NCI-H2196 treated with DMSO at 0.1 percent for 48 hours (cell line): ENCODE measurements around the gene HAUS8.
"Not testable (repeated sequence)": the region's sequence is repeated elsewhere in the genome, so short reads cannot be mapped to it uniquely, and the experiment has no call there.

Experiments used
- DNase-seq: peaks from one replicate; lab custom pipeline; 2025; ENCODE audit not compliant: unreplicated experiment; lab: John Stamatoyannopoulos, UW

The HAUS8 gene

GRCh38 chr19:17035842-17036424 lies 39.3 kb downstream of the HAUS8 start:
- no peak for DNase-seq

DNA sequence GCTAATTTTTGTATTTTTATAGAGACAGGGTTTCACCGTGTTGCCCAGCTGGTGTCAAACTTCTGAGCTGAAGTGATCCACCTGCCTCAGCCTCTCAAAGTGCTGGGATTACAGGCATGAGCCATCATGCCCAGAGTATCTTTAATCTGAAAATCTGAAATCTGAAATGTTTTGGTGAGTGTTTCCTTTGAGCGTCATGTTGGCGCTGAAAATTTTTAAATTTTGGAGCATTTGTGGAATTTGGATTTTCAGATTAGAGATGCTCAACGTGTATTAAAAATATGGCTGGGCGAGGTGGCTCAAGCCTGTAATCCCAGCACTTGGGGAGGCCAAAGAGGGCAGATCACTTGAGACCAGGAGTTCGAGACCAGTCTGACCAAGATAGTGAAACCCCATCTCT lies 43.5 kb downstream of the HAUS8 start:
- DNase-seq = no peak

DNA sequence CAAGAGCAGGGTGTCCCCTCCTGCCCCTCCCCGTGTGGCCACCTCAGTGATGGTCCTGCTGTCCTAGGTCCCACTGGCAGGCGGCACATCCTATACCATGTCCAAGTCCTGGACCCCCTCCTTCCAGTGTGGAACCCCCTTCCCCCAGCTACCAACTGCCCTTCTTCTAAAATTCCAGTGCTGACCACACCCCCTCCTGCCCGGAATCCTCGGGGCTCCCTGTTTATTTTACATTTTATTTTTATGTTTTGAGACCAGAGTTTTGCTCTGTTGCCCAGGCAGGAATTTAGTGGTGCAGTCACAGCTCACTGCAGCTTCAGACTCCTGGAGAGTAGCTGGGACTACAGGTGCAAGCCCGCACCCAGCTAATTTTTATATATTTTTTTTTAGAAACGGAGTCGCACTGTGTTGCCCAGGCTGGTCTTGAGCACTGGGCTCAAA lies 47.7 kb downstream of the HAUS8 start:
- DNase-seq = no peak

DNA sequence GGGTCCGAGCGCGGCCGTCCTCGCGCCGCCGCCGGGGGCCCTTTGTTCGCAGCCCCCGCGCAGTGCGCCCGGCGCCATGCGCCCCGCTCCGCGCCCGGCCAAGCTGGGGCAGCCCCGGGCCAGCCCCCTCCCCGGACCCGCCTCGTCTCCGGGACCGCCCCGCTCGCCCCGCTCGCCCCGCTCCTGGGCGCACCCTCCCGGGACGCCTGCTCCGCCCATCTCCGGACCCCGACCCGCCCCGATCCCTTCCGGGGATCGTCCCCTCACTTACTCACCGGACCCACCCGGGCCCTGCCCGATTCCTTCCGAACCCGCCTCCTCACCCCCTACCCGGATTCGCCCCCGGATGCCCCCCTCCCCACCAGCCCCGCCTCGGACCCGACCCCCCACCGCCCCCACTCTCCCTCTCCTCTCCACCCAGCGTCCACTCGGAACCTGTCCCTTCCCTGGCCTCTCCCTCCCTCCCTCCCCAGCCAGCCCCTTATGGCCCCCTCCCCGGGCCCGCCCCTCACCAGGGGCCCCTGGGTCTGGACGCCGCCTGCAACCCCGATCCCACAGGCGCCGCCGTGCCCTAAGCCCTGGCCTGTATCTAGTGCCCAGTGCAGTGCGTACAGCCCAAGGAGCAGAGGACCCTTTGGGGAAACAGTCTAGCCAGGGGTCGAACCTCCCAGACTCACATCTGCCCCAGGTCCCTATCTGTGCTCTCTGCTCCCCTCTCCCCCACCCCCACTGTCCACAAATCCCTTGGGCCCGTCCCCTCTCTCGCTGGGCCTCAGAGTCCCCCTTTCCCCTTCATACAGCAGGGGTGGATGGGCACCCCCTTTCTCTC lies 48.3 kb downstream of the HAUS8 start, which contains the start of gene CPAMD8:
TSS of gene CPAMD8 (minus strand) at position 105 of the 829 bp plus-strand sequence. CDS start 168 bp downstream, outside the sequence.
- no peak for DNase-seq

GRCh38 chr19:17025991-17026658 lies 49.1 kb downstream of the HAUS8 start:
- DNase-seq = no peak

GRCh38 chr19:17025361-17025760 lies 49.9 kb downstream of the HAUS8 start:
- DNase-seq = no peak

GRCh38 chr19:17024941-17025340 lies 50.3 kb downstream of the HAUS8 start:
- DNase-seq = not testable (repeated sequence)

- DNase-seq = no peak
These were observed 51.4 kb downstream of the HAUS8 start for GRCh38 chr19:17023805-17024204.

GRCh38 chr19:17022738-17023137 lies 52.5 kb downstream of the HAUS8 start:
- no peak for DNase-seq

DNA sequence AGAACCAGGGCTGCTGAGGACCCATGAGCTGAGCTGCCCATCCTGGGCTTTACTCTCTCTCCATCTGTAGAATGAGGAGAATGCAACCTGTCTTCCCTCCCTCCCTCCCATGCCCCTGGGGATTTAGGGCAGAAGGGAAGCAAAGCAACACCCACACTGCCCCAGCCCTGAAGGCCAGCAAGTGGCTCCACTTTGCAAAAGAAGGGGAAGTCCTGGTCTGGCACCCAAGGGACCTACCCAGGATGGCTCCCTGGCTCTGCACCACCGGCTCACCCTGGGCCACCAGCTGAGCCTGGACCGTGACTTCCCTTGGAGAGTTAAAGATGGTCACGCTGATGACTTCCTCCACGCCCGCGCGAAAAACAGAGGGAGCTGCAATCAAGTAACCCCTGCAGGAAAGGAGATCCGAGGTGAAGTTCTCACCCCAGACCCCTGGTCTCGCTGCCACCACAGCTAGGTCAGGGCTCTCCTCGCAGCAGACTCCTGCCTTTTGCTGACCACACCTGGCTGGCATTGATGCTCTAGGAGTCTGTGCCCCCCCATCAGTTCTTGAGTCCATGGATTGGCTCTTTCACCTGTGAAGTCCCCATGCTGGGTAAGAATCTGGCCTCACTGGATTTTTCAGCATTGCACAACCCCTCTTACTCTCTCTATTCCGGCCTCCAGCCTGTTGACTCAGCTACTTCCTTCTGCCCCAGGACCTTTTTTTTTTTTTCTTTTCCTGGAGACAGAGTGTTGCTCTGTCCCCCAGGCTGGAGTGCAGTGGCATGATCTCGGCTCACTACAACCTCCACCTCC lies 53.3 kb downstream of the HAUS8 start:
- no peak for DNase-seq

DNA sequence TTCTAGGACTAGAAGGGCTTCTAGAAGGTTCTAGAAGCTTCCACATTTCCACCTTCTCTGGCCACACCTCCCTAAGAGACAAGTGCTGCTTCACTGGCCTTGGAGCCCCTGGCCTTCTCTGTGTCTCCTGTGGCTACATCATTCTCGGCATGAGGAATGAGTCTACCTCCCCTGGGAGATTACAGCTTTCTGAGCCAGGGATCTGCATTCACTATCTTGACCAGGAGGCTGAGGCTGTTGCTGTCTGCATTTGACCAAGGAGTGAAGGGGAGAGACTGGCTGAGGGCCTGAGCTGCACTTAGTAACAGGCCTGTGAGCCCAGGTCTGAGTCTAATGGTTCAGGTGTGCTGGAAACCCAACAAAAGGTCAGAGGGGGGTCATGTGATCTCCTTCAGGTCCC lies 53.9 kb downstream of the HAUS8 start:
- no peak for DNase-seq

DNA sequence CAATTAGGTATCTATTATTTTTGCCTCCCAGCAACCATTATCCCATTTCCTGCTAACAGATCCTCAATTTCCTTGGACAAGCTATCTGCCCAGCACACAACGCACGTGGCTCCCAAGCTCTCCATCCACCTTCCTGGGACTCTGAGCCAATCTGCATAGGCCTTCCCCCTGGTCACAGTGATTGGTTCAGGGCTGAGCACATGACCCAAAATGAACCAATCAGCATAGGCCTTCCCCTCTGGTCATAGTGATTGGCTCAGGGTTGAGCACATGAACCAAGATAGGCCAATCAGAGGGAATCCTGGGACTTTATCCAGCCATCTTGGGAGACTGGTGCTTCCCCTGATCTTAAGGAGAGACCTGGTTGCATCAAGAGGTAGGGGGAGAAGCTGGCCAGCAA lies 54.4 kb downstream of the HAUS8 start:
- DNase-seq = no peak

GRCh38 chr19:17020385-17020784 lies 54.9 kb downstream of the HAUS8 start:
- DNase-seq = no peak

- DNase-seq = not testable (repeated sequence)
These were observed 60.9 kb downstream of the HAUS8 start for GRCh38 chr19:17014212-17014861.

DNA sequence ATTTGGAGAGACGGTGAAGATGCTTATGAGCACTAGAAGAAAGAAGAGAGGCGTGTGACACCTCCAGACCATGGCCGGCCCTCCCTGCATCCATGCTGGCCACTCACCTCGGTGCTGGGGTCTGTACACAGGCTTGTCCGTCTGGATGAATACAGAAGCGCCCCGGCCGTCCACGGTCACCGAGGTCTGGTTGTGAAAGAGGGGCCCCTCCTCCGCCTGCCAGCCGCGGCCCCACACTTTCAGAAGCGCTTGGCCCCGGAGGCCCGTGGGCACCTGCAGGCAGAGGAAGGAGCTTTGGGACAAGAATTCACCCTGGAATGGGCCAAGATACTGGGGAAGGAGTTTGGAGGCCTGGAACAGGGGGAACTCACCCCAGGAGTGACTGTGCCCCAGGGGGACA lies 63.8 kb downstream of the HAUS8 start:
- DNase-seq = no peak

DNA sequence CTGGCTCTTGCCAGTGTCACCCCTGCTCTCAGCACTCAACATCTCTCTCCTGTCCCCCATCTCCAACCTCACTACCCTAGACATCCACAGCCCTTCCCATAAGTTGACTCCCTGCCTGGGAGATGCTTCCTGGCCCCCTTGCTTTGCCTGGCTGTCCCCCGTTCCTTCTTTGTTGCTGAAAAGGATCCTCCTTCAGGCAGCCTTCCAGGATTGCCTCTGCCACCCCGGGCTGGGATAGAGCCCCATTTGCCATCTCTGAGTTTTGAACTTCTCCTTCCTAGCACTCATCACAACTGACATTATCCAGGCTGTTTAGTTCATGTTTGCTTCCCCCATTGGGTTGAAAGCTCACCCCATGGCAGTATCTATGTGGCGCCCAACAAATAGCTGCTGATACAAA lies 68.7 kb downstream of the HAUS8 start:
- DNase-seq = no peak

- no peak for DNase-seq
These were observed 70.3 kb downstream of the HAUS8 start for GRCh38 chr19:17005000-17005399.

- DNase-seq = no peak
These were observed 70.9 kb downstream of the HAUS8 start for GRCh38 chr19:17004386-17004785.

GRCh38 chr19:17002455-17002854 lies 72.8 kb downstream of the HAUS8 start:
- no peak for DNase-seq

GRCh38 chr19:17001603-17002183 lies 73.6 kb downstream of the HAUS8 start:
- no peak for DNase-seq
